H9 (cell line): ENCODE results near the gene TTC14. TPM values are rescaled to one million over a fixed set of nuclear protein-coding genes. Genes with fewer than 3 reads are reported as not detected.

Source experiments
- DNase-seq: peaks from one replicate; pipeline ENCODE4 v3.0.0-alpha.2; 2017
- H2AFZ ChIP-seq: one replicate; pipeline ENCODE4 v1.6.1; 2013; ENCODE audit warnings: mild to moderate bottlenecking, low read length, control low read depth, moderate library complexity
- H2AK5ac ChIP-seq: 2 replicates; pipeline ENCODE4 v1.6.1; 2013; ENCODE audit warnings: low read length, control low read depth, mixed read lengths; ENCODE audit not compliant: insufficient read length
- H2BK120ac ChIP-seq: one replicate; pipeline ENCODE4 v1.6.1; 2013; ENCODE audit warnings: low read depth, mild to moderate bottlenecking, low read length, control low read depth, inconsistent platforms; ENCODE audit not compliant: poor library complexity, severe bottlenecking
- H2BK12ac ChIP-seq: 2 replicates; pipeline ENCODE4 v1.6.1; 2013; ENCODE audit warnings: low read length, control low read depth, mixed read lengths, low read depth; ENCODE audit not compliant: insufficient read length
- H2BK15ac ChIP-seq: 2 replicates; pipeline ENCODE4 v1.6.1; 2013; ENCODE audit warnings: low read depth, low read length, control low read depth
- H2BK20ac ChIP-seq: one replicate; pipeline ENCODE4 v1.6.1; 2013; ENCODE audit warnings: low read depth, mild to moderate bottlenecking, low read length, control low read depth, inconsistent platforms; ENCODE audit not compliant: poor library complexity, severe bottlenecking
- H2BK5ac ChIP-seq: 2 replicates; pipeline ENCODE4 v1.6.1; 2013; ENCODE audit warnings: low read length, control low read depth, mixed read lengths; ENCODE audit not compliant: insufficient read length
- H3K14ac ChIP-seq: 2 replicates; pipeline ENCODE4 v1.6.1; 2013; ENCODE audit warnings: low read length, control low read depth; ENCODE audit not compliant: insufficient read depth
- H3K18ac ChIP-seq: 2 replicates; pipeline ENCODE4 v1.6.1; 2013; ENCODE audit warnings: low read depth, mild to moderate bottlenecking, mixed read lengths, low read length, control low read depth; ENCODE audit not compliant: insufficient read length
- H3K23ac ChIP-seq: 2 replicates; pipeline ENCODE4 v1.6.1; 2013; ENCODE audit warnings: low read length, control low read depth, mixed read lengths, low read depth; ENCODE audit not compliant: insufficient read length
- H3K23me2 ChIP-seq: 2 replicates; pipeline ENCODE4 v1.6.1; 2013; ENCODE audit warnings: low read depth, mild to moderate bottlenecking, mixed read lengths, low read length, control low read depth; ENCODE audit not compliant: insufficient read length, poor library complexity, severe bottlenecking
- H3K27ac ChIP-seq: 2 replicates; pipeline ENCODE4 v1.5.1; 2013; ENCODE audit warnings: low read length, control low read depth, mixed read lengths, low read depth; ENCODE audit not compliant: insufficient read length
- H3K27me3 ChIP-seq: 2 replicates; pipeline ENCODE4 v1.6.1; 2013; ENCODE audit warnings: low read length, control low read depth, inconsistent platforms; ENCODE audit not compliant: insufficient read depth
- H3K4ac ChIP-seq: 2 replicates; pipeline ENCODE4 v1.6.1; 2013; ENCODE audit warnings: low read depth, mild to moderate bottlenecking, control low read depth, inconsistent platforms, low read length, moderate library complexity
- H3K4me1 ChIP-seq: 2 replicates; pipeline ENCODE4 v1.6.1; 2013; ENCODE audit warnings: low read length, control low read depth, inconsistent platforms; ENCODE audit not compliant: insufficient read depth
- H3K4me2 ChIP-seq: 2 replicates; pipeline ENCODE4 v1.6.1; 2013; ENCODE audit warnings: low read length, control low read depth, mixed read lengths; ENCODE audit not compliant: insufficient read length, insufficient read depth
- H3K56ac ChIP-seq: 2 replicates; pipeline ENCODE4 v1.6.1; 2013; ENCODE audit warnings: low read depth, mild to moderate bottlenecking, mixed read lengths, low read length, control low read depth; ENCODE audit not compliant: insufficient read length
- H3K79me1 ChIP-seq: 2 replicates; pipeline ENCODE4 v1.6.1; 2013; ENCODE audit warnings: low read depth, mild to moderate bottlenecking, moderate library complexity, low read length, control low read depth, inconsistent platforms; ENCODE audit not compliant: insufficient read depth, poor library complexity, severe bottlenecking
- H3K79me2 ChIP-seq: 2 replicates; pipeline ENCODE4 v1.6.1; 2013; ENCODE audit warnings: low read length, control low read depth, inconsistent platforms; ENCODE audit not compliant: insufficient read depth
- H3K9ac ChIP-seq: 2 replicates; pipeline ENCODE4 v1.6.1; 2013; ENCODE audit warnings: low read length, control low read depth, mixed read lengths; ENCODE audit not compliant: insufficient read length; ENCODE audit errors: extremely low read depth
- H3K9me3 ChIP-seq: one replicate; pipeline ENCODE4 v1.6.1; 2013; ENCODE audit warnings: low read depth, low read length, inconsistent platforms; ENCODE audit not compliant: control insufficient read depth
- H3T11ph ChIP-seq: one replicate; pipeline ENCODE4 v1.6.1; 2013; ENCODE audit warnings: mild to moderate bottlenecking, low read length, control low read depth, inconsistent platforms
- H4K20me1 ChIP-seq: one replicate; pipeline ENCODE4 v1.6.1; 2013; ENCODE audit not compliant: control insufficient read depth, insufficient read length, insufficient read depth
- H4K5ac ChIP-seq: 2 replicates; pipeline ENCODE4 v1.6.1; 2013; ENCODE audit warnings: low read depth, mild to moderate bottlenecking, mixed read lengths, low read length, control low read depth; ENCODE audit not compliant: insufficient read length
- H4K8ac ChIP-seq: replicated peaks from 2 replicates; pipeline ENCODE4 v1.6.1; 2013; ENCODE audit warnings: low read length, control low read depth, mixed read lengths, low read depth; ENCODE audit not compliant: insufficient read length
- H4K91ac ChIP-seq: 2 replicates; pipeline ENCODE4 v1.6.1; 2013; ENCODE audit warnings: low read depth, mild to moderate bottlenecking, moderate library complexity, mixed read lengths, low read length, control low read depth; ENCODE audit not compliant: insufficient read length
- H3K27ac Mint-ChIP-seq, 3 experiments: 2 replicates in 2 of 3; 3 replicates in 1 of 3; pipeline ENCODE4 v1.8.0; 2020 to 2021; ENCODE audit warnings: mixed read lengths in 3 of 3, mild to moderate bottlenecking in 1 of 3, moderate library complexity in 1 of 3
- H3K27me3 Mint-ChIP-seq: 2 replicates; pipeline ENCODE4 v1.8.0; 2021; ENCODE audit warnings: low read depth, mild to moderate bottlenecking, moderate library complexity, mixed read lengths
- H3K36me3 Mint-ChIP-seq, 3 experiments: 2 replicates in 2 of 3; 3 replicates in 1 of 3; pipeline ENCODE4 v1.8.0; 2020 to 2021; ENCODE audit warnings: low read depth in 3 of 3, mixed read lengths in 3 of 3; ENCODE audit not compliant: insufficient read depth in 1 of 3
- H3K4me1 Mint-ChIP-seq, 2 experiments: 2 replicates each; pipeline ENCODE4 v1.8.0; 2020; ENCODE audit warnings: mixed read lengths in 2 of 2
- H3K4me3 Mint-ChIP-seq, 2 experiments: 2 replicates in 1 of 2; 3 replicates in 1 of 2; pipeline ENCODE4 v1.8.0; 2020 to 2021; ENCODE audit warnings: mild to moderate bottlenecking in 2 of 2, mixed read lengths in 2 of 2, moderate library complexity in 1 of 2
- H3K9me3 Mint-ChIP-seq, 2 experiments: 2 replicates in 1 of 2; 3 replicates in 1 of 2; pipeline ENCODE4 v1.8.0; 2020; ENCODE audit warnings: mild to moderate bottlenecking in 2 of 2, mixed read lengths in 2 of 2, moderate library complexity in 1 of 2
- CTCF ChIP-seq: fragments of 200-600 bp; sonication (generic); conservative IDR thresholded peaks from 3 replicates; pipeline ENCODE4 v1.8.0; 2021; ENCODE audit warnings: antibody characterized with exemption, mild to moderate bottlenecking
- WGBS: extraction: QIAGEN DNeasy Blood & Tissue Kit; methylation state at CpG from one replicate; pipeline ENCODE4 v1.1.7; 2013; ENCODE audit warnings: missing lambda C conversion rate, low lambda C conversion rate, mixed read lengths; ENCODE audit not compliant: insufficient read length; ENCODE audit errors: extremely low coverage; 5-methylcytosine and 5-hydroxymethylcytosine counted together
- total RNA-seq: library from RNA; stranded (reverse); gene quantifications from 2 replicates; pipeline ENCODE4 v1.2.1, GENCODE V29; 2021

The TTC14 gene
- total RNA-seq, 1 experiment from 2014 or later, result 28.4 TPM

- Mint-ChIP-seq H3K27me3 (no peaks in the 10 kb centered on the region), H3K36me3 (no peaks in the 10 kb centered on the region)
These were observed 31.8 kb downstream of the TTC14 start for GRCh38 chr3:180633722-180634121.

More at GRCh38 chr3:180633722-180634121, 31.8 kb downstream of the TTC14 start:
- Histone ChIP-seq H3K56ac (no peak overlapping the region), H3K27ac (no peak overlapping the region), H3K14ac (no peak overlapping the region), H3K79me2 (no peaks in the 10 kb centered on the region), H3K4me2 (no peak overlapping the region), H3K23ac (no peak overlapping the region), H3K27me3 (no peaks in the 10 kb centered on the region), H3K23me2 (no peaks in the 10 kb centered on the region), H3K9me3 (no peaks in the 10 kb centered on the region), H2BK15ac (no peak overlapping the region), H4K5ac (no peak overlapping the region), H3K9ac (no peak overlapping the region), H3K4me1 (no peaks in the 10 kb centered on the region), H2AK5ac (no peak overlapping the region), H2BK20ac (no peak overlapping the region), H3K18ac (no peak overlapping the region), H4K20me1 (no peaks in the 10 kb centered on the region), H2AFZ (no peak overlapping the region), H3K79me1 (no peaks in the 10 kb centered on the region), H4K8ac (no peak overlapping the region), H3T11ph (no peak overlapping the region), H4K91ac (no peak overlapping the region), H3K4ac (no peak overlapping the region), H2BK120ac (no peak overlapping the region), H2BK5ac (no peak overlapping the region), H2BK12ac (no peak overlapping the region)
- H3K9me3 Mint-ChIP-seq, result no peaks in the 10 kb centered on the region; a peak in 1 of 5 replicates
- no peak overlapping the region for H3K4me3 Mint-ChIP-seq
- DNase-seq, result peak; percentile 41
- no peak overlapping the region for H3K27ac Mint-ChIP-seq
- no CpG with 5 or more reads among the region's 2 CpGs for WGBS
- H3K4me1 Mint-ChIP-seq, result no peaks in the 10 kb centered on the region
- peak; percentile 52 for TF ChIP-seq CTCF
